ENCODE measurements around the gene ACP3. TPM values are rescaled to one million over a fixed set of nuclear protein-coding genes. Genes with fewer than 3 reads are reported as not detected.

Gene ACP3
- total and polyA plus RNA-seq, 8 donors, result 1.9 to 6.3 (median 3.3) TPM

DNA sequence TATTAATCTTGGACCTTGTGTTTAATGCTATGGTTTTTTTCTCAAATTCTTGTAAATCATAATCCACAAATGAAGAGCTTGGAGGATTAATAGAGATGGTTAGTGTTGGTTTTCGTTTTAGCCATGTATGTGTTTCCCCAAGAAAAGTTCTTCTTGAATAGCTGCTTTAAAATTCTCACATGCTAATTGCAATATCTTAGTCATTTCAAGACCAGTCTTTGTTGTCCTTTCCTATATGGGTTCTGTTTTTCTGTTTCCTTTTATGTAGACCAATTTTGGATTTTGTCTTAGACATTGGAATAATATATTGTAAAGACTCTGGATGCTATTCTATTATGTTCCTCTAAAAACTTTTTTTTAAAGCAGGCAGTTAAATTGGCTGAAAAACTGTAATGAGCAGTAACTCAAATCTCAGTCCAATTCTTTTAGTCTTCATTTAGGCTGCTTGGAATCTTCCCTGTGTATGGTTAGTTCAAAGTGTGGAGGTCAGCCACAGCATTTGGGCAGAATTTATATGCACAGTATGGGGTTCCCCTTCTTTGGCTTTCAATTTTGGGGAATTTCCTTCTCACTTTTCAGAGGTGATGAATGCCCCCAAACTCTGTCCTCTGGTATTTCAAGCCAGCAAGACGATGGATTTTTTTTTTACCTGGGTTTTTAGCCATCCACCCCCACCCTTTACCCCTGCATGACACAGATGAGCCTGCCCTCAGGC is 61.0 kb downstream of the ACP3 start:
- no peaks in the 10 kb centered on the region for H3K36me3 ChIP-seq
- no peaks in the 10 kb centered on the region for H3K4me1 ChIP-seq
- TF ChIP-seq, protein P1, sequence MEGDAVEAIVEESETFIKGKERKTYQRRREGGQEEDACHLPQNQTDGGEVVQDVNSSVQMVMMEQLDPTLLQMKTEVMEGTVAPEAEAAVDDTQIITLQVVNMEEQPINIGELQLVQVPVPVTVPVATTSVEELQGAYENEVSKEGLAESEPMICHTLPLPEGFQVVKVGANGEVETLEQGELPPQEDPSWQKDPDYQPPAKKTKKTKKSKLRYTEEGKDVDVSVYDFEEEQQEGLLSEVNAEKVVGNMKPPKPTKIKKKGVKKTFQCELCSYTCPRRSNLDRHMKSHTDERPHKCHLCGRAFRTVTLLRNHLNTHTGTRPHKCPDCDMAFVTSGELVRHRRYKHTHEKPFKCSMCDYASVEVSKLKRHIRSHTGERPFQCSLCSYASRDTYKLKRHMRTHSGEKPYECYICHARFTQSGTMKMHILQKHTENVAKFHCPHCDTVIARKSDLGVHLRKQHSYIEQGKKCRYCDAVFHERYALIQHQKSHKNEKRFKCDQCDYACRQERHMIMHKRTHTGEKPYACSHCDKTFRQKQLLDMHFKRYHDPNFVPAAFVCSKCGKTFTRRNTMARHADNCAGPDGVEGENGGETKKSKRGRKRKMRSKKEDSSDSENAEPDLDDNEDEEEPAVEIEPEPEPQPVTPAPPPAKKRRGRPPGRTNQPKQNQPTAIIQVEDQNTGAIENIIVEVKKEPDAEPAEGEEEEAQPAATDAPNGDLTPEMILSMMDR (IDR thresholded peaks at IDR 0.05), result no peak
- H3K4me3 ChIP-seq, result no peak overlapping the region
- DNase-seq, result no peak
- no peak overlapping the region for H3K27ac ChIP-seq
- WGBS, 2 donors, result 62 to 75% methylated on average over 2 of the region's 2 CpGs
- no peaks in the 10 kb centered on the region for H3K9me3 ChIP-seq
- ATAC-seq, result no peak
- FAIRE-seq, result no peak
- no peaks in the 10 kb centered on the region for H3K27me3 ChIP-seq
- intact Hi-C loops (cut with DNase I), result no loop called here

DNA sequence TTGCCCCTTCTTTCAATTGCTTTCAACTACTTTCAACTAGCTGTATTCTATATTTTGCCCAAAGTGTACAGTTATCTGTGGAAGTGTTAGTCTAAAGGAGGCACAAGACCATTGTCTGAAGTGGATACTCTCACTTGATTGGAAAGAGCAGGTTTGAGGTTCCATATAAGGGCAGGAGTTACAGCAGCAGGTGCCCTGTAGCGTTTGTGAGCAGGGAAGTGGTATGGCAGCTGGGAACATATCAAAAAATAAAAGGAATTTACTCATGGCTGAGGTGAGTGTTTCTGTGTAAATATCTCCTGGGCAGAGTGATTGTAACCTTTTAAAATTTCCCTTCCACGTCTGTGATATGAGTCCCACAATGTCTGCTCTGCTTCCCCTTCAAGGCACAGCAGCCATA is 61.6 kb downstream of the ACP3 start:
- FAIRE-seq, result no peak
- DNase-seq, result no peak
- TF ChIP-seq, protein P1 (IDR thresholded peaks at IDR 0.05), result no peak
- no peak overlapping the region for H3K27ac ChIP-seq
- H3K36me3 ChIP-seq, result no peaks in the 10 kb centered on the region
- H3K4me1 ChIP-seq, result no peaks in the 10 kb centered on the region
- 55 to 64% methylated on average over 2 of the region's 2 CpGs for WGBS, 2 donors
- intact Hi-C loops (cut with DNase I), result no loop called here
- H3K4me3 ChIP-seq, result no peak overlapping the region
- ATAC-seq, result no peak
- no peaks in the 10 kb centered on the region for H3K27me3 ChIP-seq
- no peaks in the 10 kb centered on the region for H3K9me3 ChIP-seq

DNA sequence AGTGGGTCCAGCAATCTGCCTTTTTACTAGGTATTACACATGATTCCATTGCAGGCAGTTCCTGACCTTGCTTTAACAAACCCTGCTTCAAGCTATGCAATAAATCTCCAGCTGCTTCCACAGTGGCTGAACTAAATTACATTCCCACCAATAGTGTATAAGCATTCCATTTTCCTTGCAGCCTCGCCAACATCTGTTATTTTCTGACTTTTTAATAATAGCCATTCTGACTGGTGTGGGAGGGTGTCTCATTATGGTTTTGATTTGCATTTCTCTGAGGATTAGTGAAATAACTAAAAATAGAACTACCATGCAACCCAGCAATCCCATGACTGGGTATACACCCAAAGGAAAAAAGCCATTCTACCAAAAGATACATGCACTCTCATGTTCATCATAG is 63.7 kb downstream of the ACP3 start:
- Histone ChIP-seq H3K4me1 (no peaks in the 10 kb centered on the region), H3K9me3 (no peaks in the 10 kb centered on the region), H3K4me3 (no peak overlapping the region), H3K27ac (no peak overlapping the region), H3K36me3 (no peaks in the 10 kb centered on the region), H3K27me3 (no peaks in the 10 kb centered on the region)
- ATAC-seq (no peak), FAIRE-seq (no peak), DNase-seq (no peak)
- TF ChIP-seq, protein P1 (IDR thresholded peaks at IDR 0.05), result no peak
- intact Hi-C loops (cut with DNase I), result no loop called here
- 86 to 95% methylated on average over 1 of the region's 1 CpG for WGBS, 2 donors

DNA sequence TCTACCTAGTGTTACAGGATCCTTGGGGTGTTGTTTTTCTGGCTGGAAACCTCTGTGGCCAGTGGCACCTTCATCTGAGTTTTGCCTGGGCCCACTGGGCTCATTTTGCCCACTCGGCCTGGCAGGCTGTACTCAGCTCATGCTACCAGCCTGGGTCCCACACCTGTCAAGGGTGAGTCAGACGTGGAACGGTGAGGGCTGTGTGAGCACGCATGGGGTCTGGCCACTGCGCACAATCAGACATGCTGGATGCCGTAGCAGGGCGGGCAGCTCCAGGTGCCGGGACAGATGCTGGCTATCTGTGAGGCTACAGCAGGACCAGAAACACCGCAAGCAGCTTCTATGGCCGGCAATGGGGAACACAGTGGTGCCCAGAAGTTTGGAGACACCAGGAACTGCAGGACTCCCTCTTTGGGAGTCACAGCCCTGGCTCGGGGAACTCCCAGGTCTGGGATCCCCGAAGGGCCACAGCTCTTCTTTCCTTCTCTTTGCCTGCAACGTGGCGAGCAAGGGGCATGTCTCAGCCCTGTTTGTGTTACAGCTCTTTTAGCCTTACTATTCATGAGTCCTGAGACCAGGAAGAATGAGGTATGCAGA is 64.2 kb downstream of the ACP3 start:
- ATAC-seq, result no peak
- no peaks in the 10 kb centered on the region for H3K36me3 ChIP-seq
- H3K9me3 ChIP-seq, result no peaks in the 10 kb centered on the region
- no peak overlapping the region for H3K27ac ChIP-seq
- TF ChIP-seq, protein P1 (IDR thresholded peaks at IDR 0.05), result no peak
- no peak for FAIRE-seq
- no peaks in the 10 kb centered on the region for H3K4me1 ChIP-seq
- no peak for DNase-seq
- no peak overlapping the region for H3K4me3 ChIP-seq
- WGBS, 2 donors, result 70 to 87% methylated on average over 14 of the region's 14 CpGs
- intact Hi-C loops (cut with DNase I), result no loop called here
- no peaks in the 10 kb centered on the region for H3K27me3 ChIP-seq

DNA sequence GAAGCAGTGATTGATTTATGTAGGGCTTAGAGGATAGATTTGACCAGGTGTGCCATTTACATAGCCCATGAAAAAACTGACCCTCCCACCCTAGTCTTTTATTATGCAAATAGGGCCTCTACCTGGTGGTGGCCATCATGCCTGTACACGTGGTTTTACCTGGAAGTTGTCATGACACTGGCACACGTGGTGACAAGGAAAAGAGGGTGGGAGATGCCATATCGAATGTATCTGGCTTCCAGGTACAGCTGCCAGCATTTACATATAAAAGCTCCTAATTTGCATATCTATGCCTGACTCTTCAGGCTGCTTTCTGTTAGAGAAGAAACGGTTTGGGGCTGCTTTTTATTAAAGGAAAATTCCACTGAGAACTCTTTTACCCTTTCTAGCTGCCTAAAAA is 65.1 kb downstream of the ACP3 start:
- FAIRE-seq (no peak), DNase-seq (no peak), ATAC-seq (no peak)
- intact Hi-C loops (cut with DNase I), result no loop called here
- Histone ChIP-seq H3K9me3 (no peaks in the 10 kb centered on the region), H3K4me1 (no peaks in the 10 kb centered on the region), H3K4me3 (no peak overlapping the region), H3K36me3 (no peaks in the 10 kb centered on the region), H3K27me3 (no peaks in the 10 kb centered on the region), H3K27ac (no peak overlapping the region)
- WGBS, 2 donors, result 49 to 64% methylated on average over 4 of the region's 4 CpGs
- TF ChIP-seq, protein P1 (IDR thresholded peaks at IDR 0.05), result no peak
